GM10266 (cell line): ENCODE data around the gene TNRC6B.
A peak's percentile ranks its signal among the peaks of the same experiment; 100 is the strongest.
"Not testable (repeated sequence)": the region's sequence is repeated elsewhere in the genome, so short reads cannot be mapped to it uniquely, and the experiment has no call there.

ENCODE experiments used
- DNase-seq: peaks from one replicate; pipeline ENCODE4 v3.0.0; 2012; ENCODE audit errors: extremely low spot score
- CTCF ChIP-seq: IDR thresholded peaks from 2 replicates; pipeline ENCODE4 v1.5.1; 2012; ENCODE audit warnings: mild to moderate bottlenecking, low read depth; ENCODE audit not compliant: control insufficient read depth, insufficient read depth; ENCODE audit errors: missing control alignments

Gene TNRC6B

DNA sequence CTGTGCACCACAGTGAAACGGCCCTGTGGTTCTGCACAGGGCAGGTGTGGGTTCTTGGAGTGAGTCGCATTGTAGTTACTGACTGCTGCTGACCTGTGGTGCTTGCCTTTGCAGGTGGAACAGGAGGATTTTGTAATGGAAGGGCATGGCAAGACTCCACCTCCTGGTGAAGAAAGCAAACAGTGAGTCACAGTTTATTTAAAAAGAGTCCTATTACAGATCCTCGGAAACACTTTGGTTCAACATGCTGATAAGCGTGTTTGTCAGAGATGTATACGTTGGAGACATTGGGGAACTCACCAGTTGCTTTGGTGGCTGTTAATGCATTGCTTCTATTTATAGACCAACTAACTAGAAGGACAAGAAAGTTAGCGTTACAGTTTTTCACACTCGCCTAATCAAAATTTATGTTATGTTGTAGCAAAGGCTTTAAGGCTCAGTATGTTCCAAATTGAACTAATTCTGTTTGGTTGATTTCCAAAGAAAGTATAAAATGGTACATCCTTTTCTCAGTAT is 21.7 kb upstream of the TNRC6B start:
- DNase-seq: no peak
- no peak for TF ChIP-seq CTCF

DNA sequence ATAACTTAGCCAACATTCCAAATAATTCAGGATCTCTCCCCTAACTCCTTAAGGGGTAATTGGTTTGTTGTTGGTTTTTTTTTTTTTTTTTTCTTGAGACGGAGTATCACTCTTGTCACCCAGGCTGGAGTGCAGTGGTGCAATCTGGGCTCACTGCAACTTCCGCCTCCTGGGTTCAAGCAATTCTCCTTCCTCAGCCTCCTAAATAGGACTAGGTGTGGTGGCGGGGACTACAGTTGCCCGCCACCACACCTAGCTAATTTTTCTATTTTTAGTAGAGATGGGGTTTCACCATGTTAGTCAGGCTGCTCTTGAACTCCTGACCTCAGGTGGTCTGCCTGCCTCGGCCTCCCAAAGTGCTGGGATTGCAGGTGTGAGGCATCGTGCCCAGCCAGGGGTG is 21.0 kb upstream of the TNRC6B start:
- DNase-seq: not testable (repeated sequence)

- no peak for DNase-seq
- no peak for TF ChIP-seq CTCF
These were observed 20.3 kb upstream of the TNRC6B start for GRCh38 chr22:40157330-40157945.

DNA sequence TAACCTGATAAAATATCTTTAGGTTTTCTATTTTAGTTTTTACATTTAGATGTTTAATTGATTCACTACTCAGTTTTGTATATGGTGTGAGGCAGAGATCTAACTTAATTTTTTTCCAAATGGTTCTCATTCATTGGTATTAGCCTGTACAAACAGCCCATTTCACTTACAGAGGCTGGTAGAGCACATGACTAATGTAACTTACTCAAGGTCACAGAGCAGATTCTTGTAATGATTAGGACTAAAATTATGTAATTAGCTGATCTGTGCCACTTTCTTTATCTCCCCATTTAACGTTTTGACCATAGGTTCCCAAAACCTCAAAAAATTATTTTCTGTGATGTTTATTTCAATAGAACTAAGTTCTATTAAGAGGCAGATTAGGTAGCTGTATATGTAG is 16.5 kb upstream of the TNRC6B start:
- TF ChIP-seq CTCF: no peak
- DNase-seq: no peak

GRCh38 chr22:40165537-40165936 is 12.2 kb upstream of the TNRC6B start:
- not testable (repeated sequence) for DNase-seq

- DNase-seq: no peak
- no peak for TF ChIP-seq CTCF
These were observed 2.0 kb upstream of the TNRC6B start for GRCh38 chr22:40175611-40176244.

- DNase-seq: peak; percentile 23
- no peak for TF ChIP-seq CTCF
These were observed 596 bp upstream of the TNRC6B start for GRCh38 chr22:40176921-40177737.
